ENCODE results near the gene CHCHD2.

- TF ChIP-seq CTCF (conservative IDR thresholded peaks at IDR 0.05 in 1 of 2, IDR thresholded peaks at IDR 0.05 in 1 of 2; ENCODE audit: extremely low read depth in 1 of 2, insufficient read depth in 1 of 2, low read depth in 1 of 2, low read length in 2 of 2) = no peak
- no peak for TF ChIP-seq EZH2 (IDR thresholded peaks at IDR 0.05; ENCODE audit: borderline replicate concordance, low read length)
These were observed 19.6 kb upstream of the CHCHD2 start for GRCh38 chr7:56125831-56126230.
